ENCODE data around the gene DNAJC15.
A peak's percentile ranks its signal among the peaks of the same experiment; 100 is the strongest.

The DNAJC15 gene

GRCh38 chr13:43079392-43079931 lies 56.1 kb downstream of the DNAJC15 start:
- Mint-ChIP-seq H3K9me3 (peaks cover 3% of the 10 kb centered on the region), H3K4me3 (no peak overlapping the region), H3K4me1 (peaks cover 17% of the 10 kb centered on the region), H3K27me3 (no peaks in the 10 kb centered on the region), H3K27ac (no peak overlapping the region), H3K36me3 (peaks cover 34% of the 10 kb centered on the region)
- no peak for ATAC-seq

DNA sequence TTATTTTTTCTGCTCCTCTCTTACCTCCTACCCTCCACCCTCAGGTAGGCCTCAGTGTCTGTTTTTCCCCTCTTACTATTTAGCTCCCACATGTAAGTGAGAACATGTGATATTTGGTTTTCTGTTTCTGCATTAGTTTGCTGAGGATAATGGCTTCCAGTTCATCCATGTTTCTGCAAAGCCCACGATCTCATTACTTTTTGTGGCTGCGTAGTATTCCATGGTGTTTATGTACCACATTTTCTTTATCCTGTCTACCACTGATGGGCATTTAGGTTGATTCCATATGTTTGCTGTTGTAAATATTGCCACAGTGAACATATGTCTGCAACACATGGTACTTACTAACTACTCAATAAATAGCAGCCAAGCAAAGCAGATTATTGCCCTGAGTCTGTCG lies 56.8 kb downstream of the DNAJC15 start:
- no peak for ATAC-seq
- no peak overlapping the region for H3K4me3 Mint-ChIP-seq
- H3K9me3 Mint-ChIP-seq = peaks cover 3% of the 10 kb centered on the region
- no peaks in the 10 kb centered on the region for H3K27me3 Mint-ChIP-seq
- peaks cover 34% of the 10 kb centered on the region for H3K36me3 Mint-ChIP-seq
- H3K27ac Mint-ChIP-seq = no peak overlapping the region
- peaks cover 17% of the 10 kb centered on the region for H3K4me1 Mint-ChIP-seq

GRCh38 chr13:43081866-43082265 lies 58.5 kb downstream of the DNAJC15 start:
- Mint-ChIP-seq H3K27me3 (no peaks in the 10 kb centered on the region), H3K9me3 (peaks cover 3% of the 10 kb centered on the region), H3K4me3 (no peak overlapping the region), H3K36me3 (peaks cover 34% of the 10 kb centered on the region), H3K4me1 (peaks cover 2% of the 10 kb centered on the region), H3K27ac (no peak overlapping the region)
- no peak for ATAC-seq

DNA sequence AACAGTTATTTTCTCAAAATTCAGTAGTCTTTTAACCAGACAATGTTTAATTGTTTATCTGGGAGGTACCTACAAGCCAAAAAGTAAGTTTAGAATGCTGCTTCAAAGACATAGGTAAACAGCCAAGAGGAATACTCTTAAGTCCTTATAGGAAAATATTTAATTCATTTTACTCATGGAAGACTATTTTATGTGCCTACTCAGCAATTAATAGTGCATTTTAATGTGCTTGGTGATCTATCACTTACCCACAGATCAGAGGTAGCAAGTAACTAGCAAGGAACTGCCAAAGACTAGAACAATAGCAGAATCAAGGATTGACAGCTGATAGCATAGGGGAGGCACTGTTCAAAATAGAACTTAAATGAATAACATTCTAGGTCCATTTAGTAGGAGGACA lies 60.4 kb downstream of the DNAJC15 start:
- Mint-ChIP-seq H3K27me3 (no peaks in the 10 kb centered on the region), H3K36me3 (peaks cover 24% of the 10 kb centered on the region), H3K4me3 (no peak overlapping the region), H3K9me3 (peaks cover 3% of the 10 kb centered on the region), H3K27ac (no peak overlapping the region), H3K4me1 (peaks cover 9% of the 10 kb centered on the region)
- ATAC-seq = no peak

DNA sequence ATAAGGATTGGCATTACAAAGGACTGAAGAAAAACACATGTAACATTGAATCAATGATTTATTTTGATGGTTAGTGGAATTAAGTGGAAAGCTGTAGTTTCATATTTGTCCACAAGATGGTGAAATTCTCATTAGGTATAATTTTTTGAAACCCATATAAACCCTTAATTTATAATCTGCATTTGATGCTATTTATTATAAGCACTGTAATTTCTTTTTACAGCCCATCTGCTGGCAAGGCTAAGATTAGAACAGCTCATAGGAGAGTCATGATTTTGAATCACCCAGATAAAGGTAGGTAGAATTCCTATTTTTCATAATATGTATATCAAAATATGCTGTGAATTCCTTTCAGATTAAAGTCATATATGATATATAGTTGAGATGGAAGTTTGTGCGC lies 62.2 kb downstream of the DNAJC15 start:
- Mint-ChIP-seq H3K9me3 (peaks cover 3% of the 10 kb centered on the region), H3K36me3 (peaks cover 35% of the 10 kb centered on the region), H3K27me3 (no peaks in the 10 kb centered on the region), H3K4me1 (peaks cover 9% of the 10 kb centered on the region), H3K27ac (no peak overlapping the region), H3K4me3 (no peak overlapping the region)
- no peak for ATAC-seq

- H3K4me3 Mint-ChIP-seq = no peak overlapping the region
- peaks cover 9% of the 10 kb centered on the region for H3K4me1 Mint-ChIP-seq
- no peak overlapping the region for H3K27ac Mint-ChIP-seq
- no peaks in the 10 kb centered on the region for H3K27me3 Mint-ChIP-seq
- peaks cover 3% of the 10 kb centered on the region for H3K9me3 Mint-ChIP-seq
- H3K36me3 Mint-ChIP-seq = peaks cover 32% of the 10 kb centered on the region
- no peak for ATAC-seq
Observed at GRCh38 chr13:43086181-43086580, 62.8 kb downstream of the DNAJC15 start.

GRCh38 chr13:43088093-43088511 lies 64.7 kb downstream of the DNAJC15 start:
- Mint-ChIP-seq H3K36me3 (peaks cover 28% of the 10 kb centered on the region), H3K4me1 (peaks cover 9% of the 10 kb centered on the region), H3K27me3 (no peaks in the 10 kb centered on the region), H3K9me3 (peaks cover 3% of the 10 kb centered on the region), H3K27ac (peak overlapping the region; percentile 82), H3K4me3 (peak overlapping the region; percentile 72)
- no peak for ATAC-seq

GRCh38 chr13:43089912-43090498 lies 66.6 kb downstream of the DNAJC15 start:
- peaks cover 3% of the 10 kb centered on the region for H3K9me3 Mint-ChIP-seq
- no peak overlapping the region for H3K27ac Mint-ChIP-seq
- no peak for ATAC-seq
- peaks cover 11% of the 10 kb centered on the region for H3K4me1 Mint-ChIP-seq
- H3K4me3 Mint-ChIP-seq = no peak overlapping the region
- no peaks in the 10 kb centered on the region for H3K27me3 Mint-ChIP-seq
- peaks cover 28% of the 10 kb centered on the region for H3K36me3 Mint-ChIP-seq

- Mint-ChIP-seq H3K4me1 (peaks cover 9% of the 10 kb centered on the region), H3K4me3 (no peak overlapping the region), H3K27me3 (no peaks in the 10 kb centered on the region), H3K27ac (peak overlapping the region; percentile 9), H3K9me3 (no peaks in the 10 kb centered on the region), H3K36me3 (peaks cover 45% of the 10 kb centered on the region)
- no peak for ATAC-seq
Observed at GRCh38 chr13:43094901-43095300, 71.5 kb downstream of the DNAJC15 start.

- no peaks in the 10 kb centered on the region for H3K27me3 Mint-ChIP-seq
- no peak for ATAC-seq
- H3K36me3 Mint-ChIP-seq = peaks cover 47% of the 10 kb centered on the region
- peaks cover 4% of the 10 kb centered on the region for H3K9me3 Mint-ChIP-seq
- H3K27ac Mint-ChIP-seq = no peak overlapping the region
- H3K4me1 Mint-ChIP-seq = peaks cover 16% of the 10 kb centered on the region
- H3K4me3 Mint-ChIP-seq = no peak overlapping the region
Observed at GRCh38 chr13:43095771-43096719, 72.7 kb downstream of the DNAJC15 start.

GRCh38 chr13:43100667-43101066 lies 77.3 kb downstream of the DNAJC15 start:
- peaks cover 11% of the 10 kb centered on the region for H3K4me1 Mint-ChIP-seq
- H3K36me3 Mint-ChIP-seq = peaks cover 52% of the 10 kb centered on the region
- H3K27ac Mint-ChIP-seq = no peak overlapping the region
- no peaks in the 10 kb centered on the region for H3K27me3 Mint-ChIP-seq
- ATAC-seq = no peak
- no peak overlapping the region for H3K4me3 Mint-ChIP-seq
- peaks cover 4% of the 10 kb centered on the region for H3K9me3 Mint-ChIP-seq

- H3K4me1 Mint-ChIP-seq = peaks cover 11% of the 10 kb centered on the region
- no peak for ATAC-seq
- no peaks in the 10 kb centered on the region for H3K27me3 Mint-ChIP-seq
- H3K9me3 Mint-ChIP-seq = peaks cover 4% of the 10 kb centered on the region
- peaks cover 43% of the 10 kb centered on the region for H3K36me3 Mint-ChIP-seq
- no peak overlapping the region for H3K4me3 Mint-ChIP-seq
- H3K27ac Mint-ChIP-seq = no peak overlapping the region
Observed at GRCh38 chr13:43102304-43102703, 78.9 kb downstream of the DNAJC15 start.

GRCh38 chr13:43107780-43108179 lies 84.4 kb downstream of the DNAJC15 start:
- no peak overlapping the region for H3K27ac Mint-ChIP-seq
- H3K27me3 Mint-ChIP-seq = no peaks in the 10 kb centered on the region
- no peak overlapping the region for H3K4me3 Mint-ChIP-seq
- no peaks in the 10 kb centered on the region for H3K4me1 Mint-ChIP-seq
- peaks cover 19% of the 10 kb centered on the region for H3K36me3 Mint-ChIP-seq
- ATAC-seq = no peak
- H3K9me3 Mint-ChIP-seq = no peaks in the 10 kb centered on the region

- Mint-ChIP-seq H3K27me3 (no peaks in the 10 kb centered on the region), H3K4me3 (no peak overlapping the region), H3K4me1 (no peaks in the 10 kb centered on the region), H3K36me3 (peaks cover 12% of the 10 kb centered on the region), H3K27ac (no peak overlapping the region), H3K9me3 (no peaks in the 10 kb centered on the region)
- no peak for ATAC-seq
Observed at GRCh38 chr13:43110036-43110435, 86.7 kb downstream of the DNAJC15 start.

DNA sequence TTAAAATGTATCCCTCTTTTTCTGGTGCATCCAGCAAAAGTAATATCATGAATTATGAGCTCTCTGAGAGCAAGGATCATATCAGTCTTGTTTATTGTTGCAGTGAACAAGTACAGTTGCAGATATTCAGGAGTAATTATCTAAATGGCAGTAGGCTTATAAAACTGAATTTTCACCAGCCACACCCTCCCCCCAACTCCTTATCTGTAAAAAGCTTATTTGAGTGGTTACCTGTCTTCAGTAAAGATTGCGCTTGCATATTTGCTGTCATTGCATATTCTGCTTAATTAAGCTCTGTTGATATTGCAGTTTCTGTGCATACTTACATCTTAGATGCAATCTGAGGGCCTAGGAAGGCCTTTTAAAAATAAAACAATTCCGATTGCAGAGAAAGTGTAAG lies 87.3 kb downstream of the DNAJC15 start:
- Mint-ChIP-seq H3K4me3 (no peak overlapping the region), H3K27ac (no peak overlapping the region), H3K36me3 (peaks cover 12% of the 10 kb centered on the region), H3K4me1 (no peaks in the 10 kb centered on the region), H3K27me3 (no peaks in the 10 kb centered on the region), H3K9me3 (no peaks in the 10 kb centered on the region)
- no peak for ATAC-seq
